Transverse colon (tissue), 4 donors: Measurements from ENCODE around the gene MRPS6. TPM values are rescaled to one million over a fixed set of nuclear protein-coding genes. Genes with fewer than 3 reads are reported as not detected.

ENCODE experiments used
- DNase-seq: peaks from one replicate; pipeline ENCODE4 v3.0.0-alpha.2; 2019
- H3K27ac ChIP-seq, 4 donors: fragments of 200-600 bp; sonication (generic); 2 replicates each; pipeline ENCODE4 v1.5.1; 2016 to 2018; ENCODE audit warnings: inconsistent platforms in 4 of 4
- H3K27me3 ChIP-seq: fragments of 200-600 bp; sonication (generic); 2 replicates; pipeline ENCODE4 v1.5.1; 2017; ENCODE audit warnings: inconsistent platforms
- H3K36me3 ChIP-seq, 4 donors: fragments of 200-600 bp; sonication (generic); 2 replicates each; pipeline ENCODE4 v1.5.1; 2017 to 2019; ENCODE audit warnings: inconsistent platforms in 4 of 4
- H3K4me1 ChIP-seq, 4 donors: fragments of 200-600 bp; sonication (generic); 2 replicates each; pipeline ENCODE4 v1.5.1; 2017 to 2020; ENCODE audit warnings: inconsistent platforms in 4 of 4
- H3K4me3 ChIP-seq, 4 donors: fragments of 200-600 bp; sonication (generic); 1 replicate in 1 of 4; 2 replicates in 3 of 4; pipeline versions ENCODE4 v1.5.1 to v1.6.1; 2017 to 2019; ENCODE audit warnings: inconsistent platforms in 4 of 4
- H3K9me3 ChIP-seq, 2 donors: fragments of 200-600 bp; sonication (generic); 2 replicates each; pipeline ENCODE4 v1.5.1; 2017 to 2019; ENCODE audit warnings: inconsistent platforms in 2 of 2
- EP300 ChIP-seq: sonication (generic); formaldehyde crosslinking; IDR thresholded peaks from one replicate; pipeline ENCODE4 v1.6.1; 2017; ENCODE audit warnings: antibody characterized with exemption, low read depth
- POLR2A ChIP-seq: fragments of 450-650 bp; IDR thresholded peaks from one replicate; pipeline ENCODE4 v1.6.1; 2016; ENCODE audit warnings: antibody characterized with exemption, mild to moderate bottlenecking, moderate library complexity
- POLR2AphosphoS5 ChIP-seq, 3 donors: sonication (generic); formaldehyde crosslinking; IDR thresholded peaks; one replicate each; pipeline ENCODE4 v1.6.1; 2016; ENCODE audit warnings: antibody characterized with exemption in 3 of 3
- WGBS, 2 donors: methylation state at CpG; one replicate each; pipeline ENCODE4 v1.1.5; 2018; ENCODE audit warnings: low coverage in 1 of 2; 5-methylcytosine and 5-hydroxymethylcytosine counted together
- in situ Hi-C, 4 donors: fragments of 200-750 bp; cut with MboI; loops; one replicate each; pipeline versions ENCODE4 v1.15.0 to v1.15.1; 2017; ENCODE audit warnings: low sequenced_read_pairs in 3 of 4, low pct_ligation_motif_present in 1 of 4, low pct_unique_long_range_greater_than_20kb in 1 of 4
- intact Hi-C: fragments of 100-400 bp; cut with DNase I; formaldehyde crosslinking; loops from one replicate; pipeline ENCODE4 v1.15.1; 2023; ENCODE audit warnings: low total_unique reads
- total RNA-seq, 4 donors: library from RNA; depleted of rRNA; stranded (reverse); fragments of >200 nt; gene quantifications; one replicate each; pipeline ENCODE4 v1.1.0, GENCODE V29; 2016
- TF ChIP-seq, protein P1 (sequence below), 5 experiments: fragments of 200-600 bp in 3 of 5; fragments of 450-650 bp in 2 of 5; sonication (generic) in 3 of 5; IDR thresholded peaks; 1 replicate in 2 of 5; 2 replicates in 3 of 5; pipeline ENCODE4 v1.5.1; 2016 to 2017; ENCODE audit warnings: antibody characterized with exemption in 5 of 5, inconsistent platforms in 3 of 5, mild to moderate bottlenecking in 2 of 5, moderate library complexity in 1 of 5

The MRPS6 gene
- total RNA-seq, 4 donors from 2014 or later = 27.9 to 59.1 (median 35.6) TPM

DNA sequence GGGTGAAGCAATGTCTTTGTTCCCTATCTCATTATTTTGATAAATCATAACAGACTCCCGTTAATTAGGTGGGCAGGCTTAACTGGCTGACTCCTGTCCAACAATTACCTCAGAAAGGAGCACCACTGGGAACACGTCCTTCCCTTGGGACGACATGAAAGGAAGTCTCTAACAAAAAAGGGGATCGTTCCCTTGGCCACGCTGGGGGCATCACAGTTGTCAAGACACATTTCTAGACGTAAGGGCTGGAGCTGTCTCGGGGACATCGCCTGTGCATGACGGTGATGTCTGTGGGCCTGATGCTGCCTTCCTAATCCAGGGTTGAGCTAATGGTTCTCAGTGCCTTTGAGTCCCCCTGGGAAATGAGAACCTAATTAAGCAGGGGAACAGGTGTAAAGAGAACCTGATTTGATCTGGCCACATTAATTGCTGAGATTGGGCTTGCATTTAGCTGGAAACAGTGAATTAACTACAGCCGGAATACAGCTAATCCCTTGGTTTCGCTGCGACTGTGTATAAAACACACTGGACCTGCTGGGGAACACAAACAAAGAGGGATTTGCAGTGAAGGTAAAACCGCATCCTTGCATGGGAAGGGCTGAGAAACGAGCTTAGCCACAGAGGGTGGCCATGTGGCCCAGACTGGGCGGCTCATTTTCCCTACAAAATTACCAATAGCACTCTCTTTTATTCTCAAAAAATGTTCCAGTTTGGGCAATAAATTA is 111.8 kb downstream of the MRPS6 start:
- Histone ChIP-seq H3K27me3 (no peaks in the 10 kb centered on the region), H3K4me3 (no peak overlapping the region), H3K9me3 (no peaks in the 10 kb centered on the region), H3K36me3 (no peaks in the 10 kb centered on the region), H3K4me1 (no peaks in the 10 kb centered on the region), H3K27ac (no peak overlapping the region)
- DNase-seq = no peak
- TF ChIP-seq, protein P1, sequence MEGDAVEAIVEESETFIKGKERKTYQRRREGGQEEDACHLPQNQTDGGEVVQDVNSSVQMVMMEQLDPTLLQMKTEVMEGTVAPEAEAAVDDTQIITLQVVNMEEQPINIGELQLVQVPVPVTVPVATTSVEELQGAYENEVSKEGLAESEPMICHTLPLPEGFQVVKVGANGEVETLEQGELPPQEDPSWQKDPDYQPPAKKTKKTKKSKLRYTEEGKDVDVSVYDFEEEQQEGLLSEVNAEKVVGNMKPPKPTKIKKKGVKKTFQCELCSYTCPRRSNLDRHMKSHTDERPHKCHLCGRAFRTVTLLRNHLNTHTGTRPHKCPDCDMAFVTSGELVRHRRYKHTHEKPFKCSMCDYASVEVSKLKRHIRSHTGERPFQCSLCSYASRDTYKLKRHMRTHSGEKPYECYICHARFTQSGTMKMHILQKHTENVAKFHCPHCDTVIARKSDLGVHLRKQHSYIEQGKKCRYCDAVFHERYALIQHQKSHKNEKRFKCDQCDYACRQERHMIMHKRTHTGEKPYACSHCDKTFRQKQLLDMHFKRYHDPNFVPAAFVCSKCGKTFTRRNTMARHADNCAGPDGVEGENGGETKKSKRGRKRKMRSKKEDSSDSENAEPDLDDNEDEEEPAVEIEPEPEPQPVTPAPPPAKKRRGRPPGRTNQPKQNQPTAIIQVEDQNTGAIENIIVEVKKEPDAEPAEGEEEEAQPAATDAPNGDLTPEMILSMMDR (IDR thresholded peaks at IDR 0.05) = no peak
- in situ Hi-C loops = no loop called here
- 91 to 92% methylated on average over 12 to 15 of the region's 15 CpGs for WGBS, 2 donors
- intact Hi-C loops = no loop called here

DNA sequence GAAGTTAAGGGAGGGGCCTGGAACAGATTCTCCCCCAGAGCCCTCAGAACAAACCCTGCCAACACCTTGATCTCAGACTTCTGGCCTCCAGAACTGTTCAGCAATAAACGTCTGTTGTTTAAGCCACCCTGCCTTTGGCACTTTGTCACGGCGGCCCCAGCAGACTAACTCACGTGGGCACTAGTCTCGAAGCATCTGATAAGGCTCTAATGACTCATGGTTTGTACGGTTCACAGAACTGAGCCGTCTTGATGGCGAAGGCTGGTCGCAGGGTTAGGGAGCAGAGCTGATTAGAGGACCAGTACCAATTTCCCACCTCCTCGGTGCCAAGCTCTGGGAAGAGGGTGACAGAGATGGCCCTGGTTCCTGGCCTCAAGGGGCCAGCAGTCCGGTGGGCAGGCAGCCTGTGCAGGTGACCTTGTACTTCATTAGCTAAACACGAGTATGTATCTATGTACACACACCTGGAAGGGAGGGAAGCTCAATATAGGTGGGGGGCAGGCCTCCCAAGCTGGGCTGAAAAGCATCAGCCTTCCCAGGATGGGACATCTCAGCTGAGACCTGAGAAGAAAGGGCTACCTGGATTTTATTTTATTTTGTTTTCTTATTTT is 112.8 kb downstream of the MRPS6 start:
- 83% methylated on average over 12 of the region's 12 CpGs; no CpG with 5 or more reads in 1 of the 2 donors for WGBS, 2 donors
- no peak overlapping the region for H3K4me3 ChIP-seq
- H3K27ac ChIP-seq = no peak overlapping the region
- H3K27me3 ChIP-seq = no peaks in the 10 kb centered on the region
- no peaks in the 10 kb centered on the region for H3K36me3 ChIP-seq
- H3K4me1 ChIP-seq = no peaks in the 10 kb centered on the region
- H3K9me3 ChIP-seq = no peaks in the 10 kb centered on the region
- TF ChIP-seq EP300 (no peak), POLR2AphosphoS5 (IDR thresholded peaks at IDR 0.05) (no peak), POLR2A (no peak)
- TF ChIP-seq, protein P1 (IDR thresholded peaks at IDR 0.05) = no peak
- DNase-seq = no peak
- in situ Hi-C loops = no loop called here
- intact Hi-C loops = no loop called here

DNA sequence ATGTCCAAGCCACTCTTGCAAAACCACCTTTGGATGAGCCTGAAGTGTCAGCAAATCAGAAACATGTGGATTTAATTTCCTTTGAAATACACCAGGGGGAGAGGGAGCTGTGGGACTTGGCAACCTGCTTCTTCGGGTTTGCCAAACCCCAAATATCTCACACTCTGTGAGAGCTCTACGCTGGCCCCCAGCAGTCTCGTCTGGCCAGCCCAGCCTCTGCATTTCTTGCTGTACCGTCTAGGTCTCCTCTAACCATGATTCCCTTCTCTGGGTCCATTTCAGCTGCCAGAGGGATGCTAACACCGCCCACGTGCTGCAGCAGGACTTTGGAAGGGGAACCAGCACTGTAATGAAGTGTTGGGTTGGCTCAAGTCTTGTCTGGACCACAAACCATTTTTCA is 114.6 kb downstream of the MRPS6 start:
- intact Hi-C loops (no loop called here), in situ Hi-C loops (no loop called here)
- 91% methylated on average over 6 of the region's 6 CpGs; no CpG with 5 or more reads in 1 of the 2 donors for WGBS, 2 donors
- no peak overlapping the region for H3K27ac ChIP-seq
- no peak for DNase-seq
- H3K36me3 ChIP-seq = no peaks in the 10 kb centered on the region
- H3K4me3 ChIP-seq = no peak overlapping the region
- no peak for TF ChIP-seq POLR2AphosphoS5 (IDR thresholded peaks at IDR 0.05)
- TF ChIP-seq EP300 = no peak
- no peak for TF ChIP-seq POLR2A
- TF ChIP-seq, protein P1 (IDR thresholded peaks at IDR 0.05) = no peak
- H3K9me3 ChIP-seq = no peaks in the 10 kb centered on the region
- no peaks in the 10 kb centered on the region for H3K27me3 ChIP-seq
- H3K4me1 ChIP-seq = no peaks in the 10 kb centered on the region

DNA sequence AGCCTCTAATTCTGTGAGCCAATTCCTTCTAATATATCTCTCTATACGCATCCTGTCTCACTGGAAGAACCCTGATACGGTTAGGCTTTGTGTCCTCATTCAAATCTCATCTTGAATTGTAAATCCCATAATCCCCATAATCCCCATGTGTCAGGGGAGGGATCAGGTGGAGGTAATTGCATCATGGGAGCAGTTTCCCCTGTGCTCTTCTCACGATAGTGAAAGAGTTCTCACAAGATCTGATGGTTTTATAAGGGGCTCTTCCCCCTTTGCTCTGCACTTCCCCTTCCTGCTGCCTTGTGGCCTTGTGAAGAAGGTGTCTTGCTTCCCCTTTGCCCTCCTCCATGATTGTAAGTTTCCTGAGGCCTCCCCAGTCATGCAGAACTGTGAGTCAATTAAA is 116.1 kb downstream of the MRPS6 start:
- no peak overlapping the region for H3K4me3 ChIP-seq
- DNase-seq = no peak
- in situ Hi-C loops = no loop called here
- TF ChIP-seq EP300 (no peak), POLR2A (no peak), POLR2AphosphoS5 (IDR thresholded peaks at IDR 0.05) (no peak)
- TF ChIP-seq, protein P1 (IDR thresholded peaks at IDR 0.05) = no peak
- no peaks in the 10 kb centered on the region for H3K36me3 ChIP-seq
- intact Hi-C loops = no loop called here
- H3K27ac ChIP-seq = no peak overlapping the region
- H3K4me1 ChIP-seq = no peaks in the 10 kb centered on the region
- WGBS, 2 donors = 59 to 85% methylated on average over 3 of the region's 3 CpGs
- H3K9me3 ChIP-seq = no peaks in the 10 kb centered on the region
- H3K27me3 ChIP-seq = no peaks in the 10 kb centered on the region
